Skin of body (tissue), 2 donors: ENCODE measurements around the gene SLC25A28. TPM values are rescaled to one million over a fixed set of nuclear protein-coding genes. Genes with fewer than 3 reads are reported as not detected.
"Not testable (repeated sequence)": the region's sequence is repeated elsewhere in the genome, so short reads cannot be mapped to it uniquely, and the experiment has no call there.

Experiments used
- DNase-seq: peaks from one replicate; lab custom pipeline; 2025; lab: John Stamatoyannopoulos, UW
- total RNA-seq: library from RNA; depleted of rRNA; stranded (reverse); fragments of >200 nt; gene quantifications from one replicate; pipeline ENCODE4 v1.2.3, GENCODE V29; 2014

The SLC25A28 gene
- total RNA-seq, 1 donor from 2014 or later, result 22.8 TPM

DNA sequence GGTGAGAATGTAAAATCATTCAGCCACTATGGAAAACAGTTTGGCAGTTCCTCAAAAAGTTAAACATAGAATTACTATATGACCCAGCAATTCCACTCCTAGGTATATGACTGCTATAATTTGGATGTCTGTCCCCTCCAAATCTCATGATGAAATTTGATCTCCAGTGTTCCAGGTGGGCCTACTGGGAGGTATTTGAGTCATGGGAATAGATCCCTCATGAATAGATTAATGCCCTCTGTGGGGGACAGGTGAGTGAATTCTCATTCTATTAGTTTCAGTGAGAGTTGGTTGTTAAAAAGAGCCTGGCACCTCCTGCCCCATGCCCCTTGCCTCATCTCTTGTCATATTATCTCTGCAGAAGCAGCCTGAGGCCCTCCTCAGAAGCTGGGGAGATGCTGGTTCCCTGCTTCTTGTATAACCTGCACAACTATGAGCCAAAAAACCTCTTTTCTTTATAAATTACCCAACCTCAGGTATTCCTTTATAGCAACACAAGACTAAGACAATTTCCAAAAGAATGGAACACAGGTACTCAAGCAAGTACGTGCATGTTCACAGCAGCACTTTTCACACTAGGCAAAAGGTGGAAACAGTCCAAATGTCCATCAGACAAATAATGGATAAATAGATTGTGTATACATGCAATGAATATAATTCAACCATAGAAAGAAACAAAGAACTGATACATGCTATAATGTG is 8.8 kb upstream of the SLC25A28 start:
- DNase-seq, result no peak

DNA sequence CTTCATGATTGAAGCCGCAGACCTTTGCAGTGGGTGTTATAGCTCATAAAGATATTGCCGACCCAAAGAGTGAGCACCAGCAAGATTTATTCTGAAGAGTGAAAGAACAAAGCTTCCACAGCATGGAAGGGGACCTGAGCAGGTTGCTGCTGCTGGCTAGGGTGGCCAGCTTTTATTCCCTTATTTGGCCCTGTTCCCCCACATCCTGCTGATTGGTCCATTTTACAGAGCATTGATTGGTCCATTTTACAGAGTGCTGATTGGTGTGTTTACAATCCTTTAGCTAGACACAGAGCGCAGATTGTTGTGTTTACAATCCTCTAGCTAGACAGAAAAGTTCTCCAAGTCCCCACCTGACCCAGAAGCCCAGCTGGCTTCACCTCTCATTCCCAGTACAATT is 4.9 kb upstream of the SLC25A28 start:
- DNase-seq, result not testable (repeated sequence)

DNA sequence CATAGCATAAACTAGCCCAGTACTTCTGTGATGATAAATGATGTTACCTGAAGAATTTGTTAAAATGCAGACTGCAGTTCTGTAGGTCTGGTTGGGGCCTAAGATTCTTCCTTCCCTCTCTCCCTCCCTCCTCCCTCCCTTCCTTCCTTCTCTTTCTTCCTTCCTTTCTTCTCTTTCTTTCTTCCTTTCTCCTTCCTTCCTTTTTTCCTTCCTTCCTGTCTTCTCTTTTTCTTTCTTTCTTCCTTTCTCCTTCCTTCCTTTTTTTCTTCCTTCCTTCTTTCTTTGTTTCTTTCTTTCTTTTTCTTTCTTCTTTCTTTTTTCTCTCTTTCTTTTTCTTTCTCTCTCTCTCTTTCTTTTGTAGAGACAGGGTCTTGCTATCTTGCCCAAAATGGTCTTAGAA is 3.7 kb upstream of the SLC25A28 start:
- DNase-seq, result no peak

DNA sequence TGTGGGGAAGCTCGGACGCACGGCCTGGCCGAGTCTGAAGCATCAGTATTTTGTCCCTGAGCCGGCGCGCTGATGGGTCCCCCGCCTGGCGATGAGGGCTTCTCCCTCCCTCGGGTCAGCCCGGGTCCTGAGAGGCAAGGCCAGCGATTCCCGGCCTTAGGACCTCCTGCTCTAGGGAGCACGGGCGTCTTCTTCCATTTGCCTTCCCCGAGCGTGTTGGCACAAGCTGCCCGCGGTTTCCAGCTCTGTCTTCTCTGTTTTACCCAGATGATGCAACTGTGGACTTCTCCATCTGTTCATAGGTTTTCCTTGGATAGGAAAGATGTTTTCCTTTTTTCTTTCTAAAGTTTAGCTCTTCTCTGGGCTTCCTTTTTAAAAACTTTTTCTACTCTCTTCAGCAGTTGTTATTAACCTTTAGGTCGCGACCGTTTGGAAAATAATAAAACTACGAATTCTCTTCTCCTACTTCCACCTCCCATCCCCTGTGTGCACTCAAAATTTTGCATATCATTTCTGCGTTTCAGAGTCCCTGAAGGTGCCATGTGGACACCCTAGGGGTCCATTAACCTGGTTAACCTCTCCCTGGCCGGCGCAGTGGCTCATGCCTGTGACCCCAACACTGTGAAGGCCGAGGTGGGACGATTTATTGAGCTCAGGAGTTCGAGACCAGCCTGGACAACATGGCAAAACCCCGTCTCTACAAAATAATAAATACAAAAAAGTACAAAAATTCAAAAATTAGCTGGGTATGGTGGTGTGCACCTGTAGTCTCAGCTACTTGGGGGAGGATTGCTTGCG is 1.4 kb upstream of the SLC25A28 start:
- DNase-seq, result no peak

DNA sequence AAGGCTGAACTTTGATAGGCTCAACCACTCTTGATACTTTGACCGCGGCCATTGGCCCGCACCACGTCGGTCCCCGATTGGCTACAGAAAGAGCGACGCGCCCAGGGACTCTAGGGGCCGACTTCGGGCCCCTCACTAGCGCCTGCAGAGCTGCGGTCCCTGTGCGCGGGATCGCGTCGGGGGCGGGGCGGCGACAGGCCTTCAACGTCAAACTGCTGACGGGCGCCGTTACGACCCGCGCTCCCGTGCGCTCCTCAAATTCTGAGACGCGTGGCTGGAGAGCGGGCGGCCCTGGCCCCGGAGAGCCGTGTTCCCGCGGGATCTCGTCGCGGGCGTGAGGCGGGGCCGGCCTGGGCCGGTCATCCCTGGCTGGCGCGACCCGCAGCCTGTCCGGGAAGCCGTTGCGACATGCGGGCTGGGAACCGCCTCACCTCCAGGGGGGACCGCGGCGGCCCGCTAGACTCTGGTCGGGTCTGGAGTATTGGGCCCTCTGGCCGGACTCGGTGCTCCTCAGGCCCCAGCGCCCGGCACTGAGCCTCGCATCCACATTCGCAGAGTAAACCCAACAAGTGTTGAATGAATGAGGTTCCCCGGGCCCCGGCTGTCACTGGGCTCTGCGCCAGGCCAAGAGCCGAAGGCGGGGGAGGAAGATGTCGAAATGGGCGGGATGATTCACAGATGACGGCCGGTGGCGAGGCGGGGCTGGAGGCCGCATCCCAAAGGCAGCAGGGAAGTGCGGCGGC is 643 bp upstream of the SLC25A28 start:
- peak; percentile 86 for DNase-seq

DNA sequence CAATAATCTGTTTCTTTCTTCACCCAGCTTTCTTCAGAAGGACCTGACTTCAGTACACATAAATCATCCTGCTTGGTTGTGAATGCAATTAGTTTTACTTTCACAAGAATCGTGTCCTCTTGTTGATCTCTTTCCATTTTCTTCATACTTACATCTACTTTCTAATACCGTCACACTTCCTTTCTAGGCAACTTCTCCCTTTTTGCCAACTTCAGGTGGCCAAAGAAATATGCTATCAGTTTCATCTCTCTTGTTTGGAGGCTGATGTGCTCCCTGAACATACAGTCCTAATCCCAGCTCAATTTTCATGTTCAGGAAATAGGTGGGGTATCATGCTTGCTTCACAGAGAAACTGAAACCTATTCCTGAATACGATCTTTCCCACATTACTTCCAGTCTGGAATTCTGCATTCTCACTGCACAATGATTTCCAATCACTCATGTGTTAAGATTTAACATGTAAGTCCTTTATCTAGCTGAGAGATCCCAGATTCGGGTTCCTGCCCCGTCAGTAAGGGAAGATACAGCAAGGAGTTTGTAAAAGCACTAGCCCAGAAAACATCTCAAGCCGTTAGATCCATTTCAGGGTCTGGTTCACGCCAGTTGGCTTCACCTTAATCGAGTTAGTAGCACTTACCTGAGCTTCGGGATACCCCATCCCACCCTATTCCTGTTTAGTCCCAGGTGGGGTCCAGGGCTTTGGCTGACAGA is 994 bp downstream of the SLC25A28 start:
- DNase-seq, result peak; percentile 23

DNA sequence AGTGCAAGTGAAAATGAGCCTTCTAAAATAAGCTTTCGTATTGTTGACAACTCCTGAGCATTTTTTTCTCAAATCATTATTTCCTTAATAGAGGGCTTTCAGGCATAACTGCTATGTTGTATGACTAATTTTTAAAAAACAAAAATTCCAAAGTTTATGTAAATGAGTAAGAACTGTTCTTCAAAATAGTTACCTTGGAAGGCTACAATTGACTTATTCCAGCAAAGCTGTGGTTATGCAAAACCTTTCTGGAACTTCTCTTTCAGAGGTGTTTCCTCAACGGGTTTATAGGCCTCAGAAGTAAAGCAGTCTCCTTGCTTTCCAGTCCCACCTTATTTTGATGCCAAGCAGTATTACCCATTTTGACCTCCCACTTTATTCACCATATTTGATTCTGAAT is 2.5 kb downstream of the SLC25A28 start:
- no peak for DNase-seq

DNA sequence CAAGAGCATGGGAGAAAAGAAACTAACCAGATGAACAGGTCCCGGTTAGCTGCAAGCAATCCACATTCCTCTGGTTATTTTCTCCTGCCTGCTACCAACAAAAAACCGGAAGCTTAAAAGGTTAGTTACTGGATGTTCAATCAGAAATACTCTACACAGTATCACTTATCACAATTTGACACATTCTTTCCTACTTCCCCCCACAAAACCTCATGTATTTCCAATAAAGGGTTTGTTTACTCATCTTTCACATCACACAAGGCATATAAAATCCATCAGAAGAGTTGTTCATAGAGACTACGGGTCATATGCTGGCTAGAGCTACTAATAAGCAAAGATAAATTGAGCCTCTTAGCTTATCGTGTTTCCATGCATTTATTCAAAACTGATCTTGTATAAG is 4.8 kb downstream of the SLC25A28 start:
- DNase-seq, result no peak

DNA sequence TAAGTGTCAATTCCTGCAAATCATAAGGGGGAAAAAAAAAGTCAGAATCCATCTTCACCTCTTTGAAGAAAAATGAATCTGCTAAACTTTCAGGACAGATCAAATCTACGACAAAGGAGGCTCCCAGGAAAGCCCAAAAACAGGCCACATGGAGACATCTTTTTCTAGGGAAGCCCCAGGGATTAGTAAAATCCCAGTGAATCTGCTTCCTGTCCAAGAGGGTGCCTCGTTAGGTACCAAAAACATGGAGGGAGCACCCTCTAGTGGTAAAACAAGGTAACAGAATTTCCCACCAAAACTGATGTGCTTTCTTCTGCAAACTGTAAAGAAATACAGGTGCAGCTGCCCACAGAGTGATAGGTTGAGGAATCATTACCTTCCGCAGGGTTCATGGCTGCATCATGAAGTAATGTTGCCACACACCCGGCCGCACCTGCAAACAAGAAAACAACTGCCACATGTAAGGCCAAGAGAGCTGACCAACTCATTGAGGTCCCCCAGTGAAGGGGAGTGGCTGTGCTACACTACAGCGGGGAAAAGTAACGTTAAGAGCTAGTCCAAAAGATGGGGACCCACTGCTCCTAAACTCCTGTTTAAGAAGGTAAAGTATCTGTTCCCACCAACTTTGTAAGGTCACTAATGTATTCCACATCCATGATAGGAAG is 7.9 kb downstream of the SLC25A28 start:
- DNase-seq, result peak; percentile 58

DNA sequence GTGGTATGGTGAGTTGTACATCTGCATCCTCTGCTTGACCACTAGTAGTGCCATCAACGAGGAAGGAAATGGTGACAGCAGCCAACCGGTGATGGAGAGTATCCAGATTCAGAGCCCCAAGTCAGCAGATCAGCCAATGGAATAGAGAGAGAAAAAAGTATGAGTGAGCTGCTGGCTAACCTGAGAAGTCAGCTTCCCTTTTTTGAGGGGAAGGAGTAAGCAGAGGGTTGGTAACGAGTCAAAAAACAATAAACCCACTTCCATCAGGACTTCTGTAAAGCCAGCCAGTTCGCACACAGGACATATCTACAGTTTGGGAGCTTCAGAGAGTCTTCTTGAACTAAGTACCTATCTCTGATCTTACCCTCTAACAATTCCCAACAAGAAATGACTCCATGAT is 8.9 kb downstream of the SLC25A28 start:
- DNase-seq, result no peak

DNA sequence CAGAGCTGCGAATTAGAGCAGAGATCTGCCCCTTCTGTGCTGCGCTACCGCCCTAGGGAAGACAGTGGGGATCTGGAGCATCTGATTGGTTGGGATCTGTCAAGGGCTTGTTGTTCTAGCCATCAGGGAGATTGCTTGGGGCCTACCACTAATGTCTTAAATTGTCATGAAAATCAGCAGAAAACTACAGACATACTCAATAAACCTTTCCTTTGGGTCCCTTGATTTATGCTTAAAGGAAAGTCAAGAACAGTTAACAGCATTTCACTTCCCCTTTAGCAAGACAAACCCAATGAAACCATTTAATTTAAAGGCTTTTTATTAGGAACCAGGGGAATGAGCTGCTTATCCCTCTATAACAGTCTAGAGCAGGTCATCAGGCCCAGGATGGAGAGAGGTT is 10.0 kb downstream of the SLC25A28 start:
- no peak for DNase-seq

DNA sequence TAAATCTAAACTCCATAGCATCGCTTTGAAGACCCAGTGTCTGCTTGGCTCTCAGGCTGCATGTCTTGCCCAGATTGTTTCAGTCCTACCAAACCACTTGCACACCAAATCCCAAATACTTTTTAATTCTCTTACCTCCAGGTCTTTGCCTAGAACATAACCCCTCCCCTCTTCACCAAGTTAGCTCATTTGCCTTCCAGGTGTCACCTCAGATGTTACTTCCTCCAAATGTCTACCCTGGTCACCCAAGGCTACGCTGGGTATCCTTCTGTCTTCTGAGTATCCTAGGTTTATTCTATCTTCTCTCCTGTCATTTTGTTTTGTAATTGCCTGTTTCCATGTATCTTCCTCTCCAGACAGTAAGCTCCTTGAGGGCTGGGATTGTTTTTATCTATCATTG is 11.1 kb downstream of the SLC25A28 start:
- no peak for DNase-seq

DNA sequence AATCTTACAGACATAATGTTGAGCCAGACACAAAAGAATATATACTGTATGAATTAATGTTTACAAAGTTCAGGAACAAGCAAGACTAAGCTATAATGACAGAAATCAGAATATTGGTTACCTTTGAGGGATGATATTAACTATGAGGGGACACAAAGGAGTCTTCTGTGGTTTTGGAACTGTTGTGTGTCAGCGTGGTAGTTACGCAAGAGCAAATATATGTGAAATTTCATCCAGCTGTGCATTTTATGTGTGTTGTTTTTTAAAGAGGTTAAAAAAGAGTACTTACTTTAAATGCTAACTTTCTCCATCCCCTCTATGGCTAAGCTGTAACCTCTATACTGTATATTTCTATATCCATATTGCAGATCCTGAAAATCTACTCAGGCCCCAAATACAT is 14.9 kb downstream of the SLC25A28 start:
- no peak for DNase-seq

DNA sequence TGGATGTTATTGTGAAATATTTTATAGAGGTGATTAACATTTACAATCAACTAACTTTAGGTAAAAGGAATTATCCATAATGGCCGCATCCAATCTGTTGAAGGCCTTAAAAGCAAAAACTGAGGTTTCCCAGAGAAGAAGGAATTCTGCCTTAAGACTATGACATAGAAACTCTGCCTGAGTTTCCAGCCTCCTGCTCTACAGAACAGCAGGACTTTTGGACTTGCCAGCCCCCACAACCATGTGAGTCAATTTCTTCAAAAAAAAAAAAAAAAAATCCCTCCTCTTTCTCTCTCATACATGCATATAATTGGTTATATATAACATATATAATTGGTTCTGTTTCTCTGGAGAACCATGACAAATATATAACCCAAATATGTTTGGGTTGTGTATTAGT is 15.4 kb downstream of the SLC25A28 start:
- no peak for DNase-seq

DNA sequence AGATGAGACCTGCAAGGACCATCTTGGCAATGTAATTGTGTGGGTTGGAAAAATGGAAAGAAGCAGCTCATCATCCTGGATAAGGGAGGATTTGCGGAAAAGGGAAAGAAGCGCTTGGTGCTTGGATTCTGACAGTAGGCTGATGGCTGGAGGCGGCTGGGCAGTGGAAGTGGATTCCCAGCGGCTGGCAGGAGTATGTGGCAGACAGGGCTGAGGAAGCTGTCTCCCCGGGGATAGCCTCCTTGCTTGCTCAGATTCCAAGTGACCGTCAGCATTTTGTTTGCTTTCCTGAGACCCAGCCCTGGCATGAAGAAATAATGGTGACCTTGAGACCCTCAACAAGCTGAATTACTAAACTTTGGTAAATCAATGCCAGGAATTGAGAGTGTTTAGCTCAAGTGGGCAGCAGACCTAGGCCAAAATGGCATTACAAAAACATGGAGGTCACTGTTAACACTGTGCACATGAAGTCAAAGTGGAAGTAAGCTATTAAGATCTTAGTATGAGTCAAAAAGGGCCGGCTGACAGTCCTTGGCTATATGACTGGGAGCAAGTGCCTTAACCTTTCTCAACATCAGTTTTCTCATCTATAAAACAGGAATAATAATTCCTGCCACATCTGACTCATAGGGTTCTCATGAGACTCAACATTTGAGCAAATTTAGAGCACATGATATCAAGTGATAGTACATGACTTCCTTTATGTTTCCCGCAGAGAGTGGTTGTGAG is 21.3 kb downstream of the SLC25A28 start:
- no peak for DNase-seq

DNA sequence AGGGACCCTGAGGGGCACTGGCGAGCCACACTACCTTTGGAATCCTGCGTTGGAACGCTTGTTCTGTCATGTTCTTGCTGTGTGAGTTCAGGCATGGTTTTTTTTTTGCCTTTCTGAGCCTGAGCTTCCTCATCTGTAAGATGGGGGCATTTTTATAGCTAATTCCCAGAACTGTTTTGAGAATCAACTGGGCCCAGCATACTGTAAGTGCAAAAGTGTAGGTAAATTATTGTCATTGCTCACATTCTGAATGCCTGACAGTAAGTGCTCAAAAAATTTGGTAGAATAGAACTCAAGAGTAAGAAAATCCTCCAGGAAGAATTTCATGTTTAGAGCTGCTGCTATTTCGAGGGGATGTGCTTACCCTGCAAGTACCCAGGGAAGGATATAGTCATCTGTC is 22.2 kb downstream of the SLC25A28 start:
- DNase-seq, result no peak

DNA sequence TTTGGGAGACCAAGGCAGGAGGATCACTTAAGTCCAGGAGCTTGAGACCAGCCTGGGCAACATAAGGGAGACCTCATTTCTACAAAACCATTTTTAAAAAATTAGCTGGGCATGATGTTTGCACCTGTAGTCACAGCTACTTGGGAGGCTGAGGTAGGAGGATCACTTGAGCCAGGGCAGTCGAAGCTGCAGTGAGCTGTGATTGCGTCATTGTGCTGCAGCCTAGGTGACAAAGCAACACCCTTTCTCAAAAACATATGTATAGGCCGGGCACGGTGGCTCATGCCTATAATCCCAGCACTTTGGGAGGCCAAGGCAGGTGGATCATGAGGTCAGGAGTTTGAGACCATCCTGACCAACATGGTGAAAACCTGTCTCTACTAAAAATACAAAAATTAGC is 23.5 kb downstream of the SLC25A28 start:
- not testable (repeated sequence) for DNase-seq

DNA sequence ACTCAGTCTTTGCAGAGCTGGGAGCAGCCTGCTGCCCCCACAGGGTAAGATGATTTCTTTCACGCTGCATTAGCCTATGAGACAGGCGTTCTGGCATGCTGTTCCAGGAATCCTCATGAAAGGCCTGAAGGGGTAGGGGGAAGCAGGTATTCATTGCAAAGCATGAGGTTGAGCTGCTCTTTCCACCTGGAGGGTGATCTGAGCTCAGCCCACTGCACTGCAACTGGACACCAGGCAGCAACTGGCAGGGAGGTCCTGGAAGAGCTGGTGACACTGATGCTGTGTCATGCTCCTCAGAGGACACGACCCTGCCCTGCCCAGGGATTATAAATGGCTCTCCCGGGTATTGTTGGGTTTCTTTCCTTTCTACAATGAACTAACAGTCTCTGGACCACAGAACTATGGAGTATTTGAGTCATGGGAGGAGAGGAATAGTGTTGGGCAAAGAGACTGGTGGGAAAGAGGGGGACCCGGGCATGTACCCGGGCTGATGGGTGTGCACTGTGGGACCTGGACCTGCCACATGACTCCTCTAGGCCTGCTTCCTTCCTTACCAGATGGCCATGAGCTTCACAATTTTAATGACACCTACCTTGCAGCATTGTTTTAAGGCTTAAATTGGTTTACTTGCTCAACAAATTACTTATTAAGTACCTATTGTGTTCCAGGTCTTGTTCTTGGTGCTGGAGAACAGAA is 24.3 kb downstream of the SLC25A28 start:
- DNase-seq, result no peak

DNA sequence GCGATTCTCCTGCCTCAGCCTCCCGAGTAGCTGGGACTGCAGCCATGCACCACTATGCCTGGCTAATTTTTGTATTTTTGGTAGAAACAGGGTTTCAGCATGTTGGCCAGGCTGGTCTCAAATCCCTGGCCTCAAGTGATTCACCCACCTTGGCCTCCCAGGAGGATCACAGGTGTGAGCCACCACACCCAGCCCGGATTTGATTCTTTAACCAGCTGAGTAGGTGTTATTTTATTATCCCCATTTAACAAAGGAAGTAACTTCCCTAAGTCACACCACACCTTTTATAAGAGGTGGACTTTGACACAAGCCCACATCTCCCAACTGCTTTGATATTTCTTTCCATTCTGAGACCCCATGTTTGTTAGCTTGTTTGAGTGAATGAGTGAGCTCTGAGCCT is 25.0 kb downstream of the SLC25A28 start:
- no peak for DNase-seq

DNA sequence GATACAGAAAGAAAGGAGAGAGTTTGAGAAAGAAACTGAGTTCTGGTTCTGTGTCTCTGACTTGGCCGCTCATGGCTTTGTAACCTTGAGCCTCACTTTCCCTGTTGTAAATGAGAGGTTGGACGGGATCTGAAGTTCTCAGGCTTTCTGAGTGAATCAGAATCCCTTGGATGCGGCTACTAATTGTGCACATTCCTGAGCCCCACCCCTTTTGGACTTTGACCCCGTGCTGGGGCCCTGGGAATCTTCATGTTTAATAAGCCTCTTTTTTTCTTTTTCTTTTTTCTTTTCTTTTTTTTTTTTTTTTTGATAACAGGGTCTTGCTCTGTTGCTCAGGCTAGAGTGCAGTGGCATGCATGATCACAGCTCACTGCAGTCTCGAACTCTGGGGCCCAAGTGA is 26.9 kb downstream of the SLC25A28 start:
- no peak for DNase-seq
